GM21737 (cell line): ENCODE measurements around the gene ZDHHC11B.
"Not testable (repeated sequence)": the region's sequence is repeated elsewhere in the genome, so short reads cannot be mapped to it uniquely, and the experiment has no call there.

Source experiments
- ATAC-seq: cut with Tn5 transposase; IDR thresholded peaks from one replicate; pipeline ENCODE4 v1.9.1; 2021; ENCODE audit warnings: mild to moderate bottlenecking, moderate library complexity; ENCODE audit not compliant: unreplicated experiment

Gene ZDHHC11B, protein sequence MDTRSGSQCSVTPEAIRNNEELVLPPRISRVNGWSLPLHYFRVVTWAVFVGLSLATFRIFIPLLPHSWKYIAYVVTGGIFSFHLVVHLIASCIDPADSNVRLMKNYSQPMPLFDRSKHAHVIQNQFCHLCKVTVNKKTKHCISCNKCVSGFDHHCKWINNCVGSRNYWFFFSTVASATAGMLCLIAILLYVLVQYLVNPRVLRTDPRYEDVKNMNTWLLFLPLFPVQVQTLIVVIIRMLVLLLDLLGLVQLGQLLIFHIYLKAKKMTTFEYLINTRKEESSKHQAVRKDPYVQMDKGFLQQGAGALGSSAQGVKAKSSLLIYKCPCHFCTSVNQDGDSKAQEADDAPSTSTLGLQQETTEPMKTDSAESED

GRCh38 chr5:784428-785177 lies at the start of gene ZDHHC11B:
TSS of gene ZDHHC11B (minus strand) at chr5:784729. CDS start at chr5:766919, 17,810 bp downstream.
- not testable (repeated sequence) for ATAC-seq

DNA sequence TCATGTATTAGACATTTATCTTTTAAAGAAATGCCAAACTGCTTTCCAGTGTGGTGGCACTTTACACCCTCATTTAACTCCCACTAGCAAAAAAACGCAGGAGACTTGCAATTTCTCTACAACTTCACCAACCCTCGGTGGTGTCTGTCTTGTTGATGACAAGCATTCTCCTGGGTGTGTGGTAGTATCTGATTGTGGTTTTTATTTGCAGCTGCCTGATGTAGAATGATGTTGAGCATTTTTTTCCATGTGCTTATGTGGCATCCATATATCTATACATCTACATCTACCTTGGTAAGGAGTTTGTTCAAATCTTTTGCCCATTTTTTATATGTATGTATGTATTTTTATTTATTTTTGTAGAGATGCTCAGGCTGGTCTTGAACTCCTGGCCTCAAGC lies 49.5 kb upstream of the ZDHHC11B start:
- ATAC-seq = not testable (repeated sequence)

DNA sequence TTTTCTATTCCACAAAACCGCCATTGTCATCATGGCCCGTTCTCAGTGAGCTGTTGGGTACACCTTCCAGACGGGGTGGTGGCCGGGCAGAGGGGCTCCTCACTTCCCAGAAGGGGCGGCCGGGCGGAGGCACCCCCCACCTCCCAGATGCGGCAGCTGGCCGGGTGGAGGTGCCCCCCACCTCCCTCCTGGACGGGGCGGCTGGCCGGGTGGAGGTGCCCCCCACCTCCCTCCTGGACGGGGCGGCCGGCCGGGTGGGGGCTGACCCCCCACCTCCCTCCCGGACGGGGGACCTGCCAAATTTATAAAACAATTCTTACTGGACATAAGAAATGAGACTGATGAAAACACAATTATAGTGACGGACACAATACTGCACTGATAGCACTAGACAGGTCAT lies 43.7 kb upstream of the ZDHHC11B start:
- ATAC-seq = not testable (repeated sequence)

DNA sequence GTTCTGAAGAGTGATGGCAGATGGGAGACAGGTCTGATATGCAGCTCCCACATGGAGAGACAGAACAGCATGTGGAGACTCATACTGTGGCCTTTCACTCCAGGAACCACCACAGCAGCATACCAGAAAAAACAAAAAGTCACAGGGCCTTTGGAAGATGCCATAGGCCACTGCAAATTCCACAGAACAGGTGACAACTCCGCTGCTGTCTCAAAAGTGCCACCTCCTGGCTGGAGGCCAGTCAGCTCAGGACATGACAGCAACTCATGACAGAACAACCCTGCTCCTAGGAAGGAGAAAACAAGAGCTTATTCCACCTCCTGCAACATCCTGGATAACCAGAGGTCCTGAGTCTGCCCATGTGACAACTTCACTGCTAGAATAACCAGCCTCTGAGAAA lies 41.0 kb upstream of the ZDHHC11B start:
- not testable (repeated sequence) for ATAC-seq

GRCh38 chr5:821504-821903 lies 37.0 kb upstream of the ZDHHC11B start:
- ATAC-seq = no peak

DNA sequence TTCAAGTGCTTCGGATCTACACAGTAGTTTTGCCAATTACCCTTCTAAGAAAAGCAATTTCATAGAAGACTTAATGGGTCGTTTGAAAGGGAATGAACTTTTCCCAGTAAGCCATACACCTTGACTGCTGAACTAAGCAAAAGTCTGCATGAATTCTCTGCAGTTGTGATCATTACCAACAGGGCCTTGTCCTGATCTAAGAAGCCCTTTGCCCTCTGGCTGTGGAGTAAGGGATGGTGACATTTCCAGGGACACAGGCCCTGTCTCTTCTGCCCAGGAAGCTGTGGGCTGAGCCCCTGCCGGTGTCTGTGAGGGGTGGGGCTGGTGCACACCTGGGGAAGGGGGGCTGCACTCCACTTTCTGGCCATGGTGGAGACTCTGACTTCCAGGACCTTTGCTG lies 35.7 kb upstream of the ZDHHC11B start:
- ATAC-seq = no peak

GRCh38 chr5:819078-819477 lies 34.5 kb upstream of the ZDHHC11B start:
- ATAC-seq = no peak

DNA sequence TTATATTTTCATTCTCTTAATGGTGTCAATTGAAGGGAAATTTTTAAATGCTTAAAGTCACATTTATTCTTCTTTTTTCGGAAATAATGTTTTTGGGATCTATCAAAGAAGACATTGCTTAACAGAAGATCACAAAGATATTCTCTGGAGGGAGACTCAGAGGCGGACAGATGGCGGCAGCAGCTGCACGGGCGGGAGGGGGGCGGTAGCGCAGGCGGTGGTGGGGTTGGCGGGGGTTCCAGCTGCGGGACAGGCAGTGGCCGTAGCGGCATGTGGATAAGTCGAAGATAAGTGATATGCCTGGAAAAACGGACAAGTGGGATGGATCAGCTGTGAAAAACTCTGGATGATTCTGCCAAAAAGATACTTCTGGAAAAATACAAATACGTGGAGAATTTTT lies 31.6 kb upstream of the ZDHHC11B start:
- no peak for ATAC-seq

DNA sequence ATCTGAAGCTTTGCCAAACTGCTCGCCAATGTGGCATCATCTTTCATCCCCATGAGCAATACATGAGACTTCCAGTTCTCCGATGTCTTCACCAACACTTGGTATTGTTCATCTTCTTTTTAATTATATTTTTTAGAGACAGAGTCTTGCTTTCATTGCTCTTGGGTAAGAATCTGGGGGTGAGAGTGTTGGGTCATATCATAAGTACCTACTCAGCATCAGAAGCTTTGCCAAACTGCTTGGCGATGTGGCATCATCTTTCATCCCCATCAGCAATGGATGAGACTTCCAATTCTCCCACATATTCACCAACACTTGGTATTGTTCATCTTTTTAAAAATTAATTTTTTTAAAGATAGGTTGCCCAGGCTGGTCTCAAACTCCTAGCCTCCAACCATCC lies 30.9 kb upstream of the ZDHHC11B start:
- ATAC-seq = no peak

- not testable (repeated sequence) for ATAC-seq
Measured at GRCh38 chr5:813575-813974, 29.0 kb upstream of the ZDHHC11B start.

DNA sequence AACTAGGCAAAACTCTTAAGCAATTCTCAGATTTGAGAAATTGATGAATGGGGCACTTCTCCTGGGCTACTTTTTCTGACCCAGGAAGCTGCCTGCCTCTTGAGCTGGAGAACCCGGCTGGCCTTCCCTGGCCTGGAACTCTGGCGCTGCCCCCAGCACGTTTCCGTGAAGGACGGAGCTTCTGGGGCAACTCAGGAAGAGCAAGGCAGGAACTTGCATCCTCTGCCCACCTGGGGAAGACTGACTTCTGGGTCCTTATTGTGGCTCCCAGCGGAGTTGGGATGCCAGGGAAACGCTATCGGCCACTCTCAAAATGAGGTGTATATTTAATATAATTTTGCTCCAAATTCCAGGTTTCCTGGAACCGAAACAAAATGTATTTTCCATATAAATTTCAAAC lies 26.9 kb upstream of the ZDHHC11B start:
- not testable (repeated sequence) for ATAC-seq

DNA sequence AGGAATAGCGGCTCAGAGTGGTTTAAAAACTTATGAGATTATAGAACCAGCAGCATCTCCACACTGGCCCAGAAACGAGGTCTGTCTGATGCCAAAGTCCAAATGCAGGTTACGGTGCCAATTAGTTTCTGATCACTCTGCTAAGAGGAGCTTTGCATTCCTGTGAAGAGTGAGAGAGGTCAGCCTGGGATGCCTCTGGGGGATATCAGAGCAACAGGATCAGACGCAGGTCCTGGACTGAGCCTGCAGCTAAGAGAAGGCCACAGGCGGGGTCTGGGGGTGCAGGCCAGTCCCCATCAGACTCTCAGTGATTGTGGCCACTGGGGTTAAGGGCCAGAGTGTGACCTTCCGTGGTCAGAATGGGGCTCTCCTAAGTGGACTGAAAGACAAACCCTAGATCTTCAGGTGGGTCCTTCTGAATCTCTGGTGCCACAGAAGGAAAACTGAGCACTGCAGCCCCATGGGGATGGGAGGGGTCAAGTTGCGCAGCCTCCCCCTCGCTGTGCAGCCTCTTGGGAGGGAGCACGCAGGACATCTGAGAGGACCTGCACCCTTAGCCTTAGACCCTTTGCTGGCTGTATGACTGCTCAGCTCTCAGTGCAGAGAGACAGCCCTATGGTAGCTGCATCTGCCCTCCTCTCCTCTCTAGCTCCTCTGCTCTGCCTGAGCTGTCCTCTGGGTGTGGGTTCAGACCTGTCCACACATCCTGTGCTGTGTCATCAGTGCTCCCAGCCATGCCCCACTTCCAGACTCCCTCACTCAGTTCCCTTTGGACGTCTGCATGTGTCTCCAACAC lies 23.4 kb upstream of the ZDHHC11B start:
- not testable (repeated sequence) for ATAC-seq

- no peak for ATAC-seq
Measured at GRCh38 chr5:801472-801871, 16.9 kb upstream of the ZDHHC11B start.

DNA sequence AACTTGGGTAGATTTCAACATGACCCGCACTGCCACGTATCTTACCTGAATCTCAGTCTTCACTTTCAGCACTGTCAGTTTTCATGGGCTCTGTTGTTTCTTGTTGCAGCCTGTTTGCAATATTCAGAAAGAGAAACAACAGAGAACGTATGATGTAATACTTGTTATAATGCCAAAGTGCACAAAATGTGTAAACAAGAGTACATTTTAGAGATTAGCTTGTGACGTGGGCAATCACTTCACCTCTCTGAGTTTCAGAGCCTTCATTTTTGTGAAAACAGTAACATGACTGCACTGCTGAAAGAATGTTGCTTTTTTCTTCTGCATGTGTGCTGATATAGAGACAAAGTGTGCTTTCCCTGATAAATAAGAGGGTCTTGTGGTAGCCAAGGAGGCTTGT lies 16.5 kb upstream of the ZDHHC11B start:
- ATAC-seq = not testable (repeated sequence)

DNA sequence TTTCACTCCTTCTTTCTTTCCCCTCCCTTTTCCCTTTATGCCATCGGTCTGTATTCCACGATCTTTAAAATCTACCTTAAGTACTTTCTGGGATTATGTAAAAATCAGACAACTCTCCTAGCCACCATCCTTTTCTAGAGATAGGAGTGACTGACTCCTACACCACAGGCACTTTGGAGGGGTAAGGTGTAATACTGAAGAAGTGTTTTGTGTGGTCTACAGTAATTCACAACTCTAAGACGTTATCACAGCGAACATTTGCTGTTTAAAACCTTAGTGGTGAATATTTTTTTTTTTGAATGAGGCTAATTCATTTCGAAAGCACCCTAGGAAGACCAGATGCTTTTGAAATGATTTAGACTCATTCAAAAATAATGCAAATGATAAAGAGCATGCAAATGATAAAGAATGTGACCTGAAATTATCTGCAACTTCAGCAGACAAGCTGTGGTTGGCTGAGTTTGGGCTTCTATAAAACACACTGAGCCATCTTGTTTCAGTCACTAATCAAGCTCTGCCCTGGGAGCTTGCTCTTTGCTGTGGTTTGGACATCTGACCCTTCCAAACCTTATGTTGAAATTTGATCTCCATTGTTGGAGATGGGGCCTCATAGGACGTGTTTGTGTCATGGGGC lies 14.1 kb upstream of the ZDHHC11B start:
- not testable (repeated sequence) for ATAC-seq

- not testable (repeated sequence) for ATAC-seq
Measured at GRCh38 chr5:797986-798385, 13.5 kb upstream of the ZDHHC11B start.

DNA sequence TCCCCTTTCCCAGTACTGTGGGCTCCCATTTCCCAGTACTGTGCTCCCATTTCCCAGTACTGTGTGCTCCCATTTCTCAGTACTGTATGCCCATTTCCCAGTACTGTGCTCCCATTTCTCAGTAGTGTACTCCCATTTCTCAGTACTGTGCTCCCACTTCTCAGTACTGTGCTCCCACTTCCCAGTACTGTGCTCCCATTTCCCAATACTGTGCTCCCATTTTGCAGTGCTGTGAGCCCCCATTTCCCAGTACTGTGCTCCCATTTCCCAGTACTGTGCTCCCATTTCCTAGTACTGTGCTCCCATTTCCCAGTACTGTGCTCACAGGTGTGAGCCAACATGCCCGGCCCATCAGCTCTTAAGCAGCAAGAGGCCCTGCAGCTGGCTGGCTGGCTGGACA lies 11.3 kb upstream of the ZDHHC11B start:
- ATAC-seq = not testable (repeated sequence)

GRCh38 chr5:794948-795347 lies 10.4 kb upstream of the ZDHHC11B start:
- not testable (repeated sequence) for ATAC-seq

- not testable (repeated sequence) for ATAC-seq
Measured at GRCh38 chr5:788703-789102, 4.2 kb upstream of the ZDHHC11B start.

DNA sequence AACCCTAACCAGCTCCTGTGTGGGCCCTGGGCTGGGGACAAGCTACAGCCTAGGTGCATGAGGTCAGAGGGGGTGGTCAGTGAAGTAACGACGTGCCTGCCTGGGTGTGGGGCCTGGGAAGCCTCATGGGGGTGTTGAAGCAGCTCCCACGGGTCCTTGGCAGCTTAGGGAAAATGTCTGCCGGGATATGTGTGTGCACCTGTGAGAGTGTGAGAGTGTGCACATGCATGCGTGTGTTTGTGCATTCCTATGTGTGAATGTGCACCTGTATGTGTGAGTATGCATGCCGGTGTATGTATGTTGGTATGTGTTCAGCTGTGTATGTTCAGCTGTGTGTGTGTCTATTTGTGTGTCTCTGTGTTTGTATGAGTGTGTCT lies 3.3 kb upstream of the ZDHHC11B start:
- not testable (repeated sequence) for ATAC-seq
